GM19467 (cell line): ENCODE measurements around the gene MMP1.

Experiments used
- ATAC-seq: cut with Tn5 transposase; IDR thresholded peaks from one replicate; pipeline ENCODE4 v1.9.1; 2021; ENCODE audit warnings: mild to moderate bottlenecking, moderate library complexity; ENCODE audit not compliant: unreplicated experiment

The MMP1 gene

DNA sequence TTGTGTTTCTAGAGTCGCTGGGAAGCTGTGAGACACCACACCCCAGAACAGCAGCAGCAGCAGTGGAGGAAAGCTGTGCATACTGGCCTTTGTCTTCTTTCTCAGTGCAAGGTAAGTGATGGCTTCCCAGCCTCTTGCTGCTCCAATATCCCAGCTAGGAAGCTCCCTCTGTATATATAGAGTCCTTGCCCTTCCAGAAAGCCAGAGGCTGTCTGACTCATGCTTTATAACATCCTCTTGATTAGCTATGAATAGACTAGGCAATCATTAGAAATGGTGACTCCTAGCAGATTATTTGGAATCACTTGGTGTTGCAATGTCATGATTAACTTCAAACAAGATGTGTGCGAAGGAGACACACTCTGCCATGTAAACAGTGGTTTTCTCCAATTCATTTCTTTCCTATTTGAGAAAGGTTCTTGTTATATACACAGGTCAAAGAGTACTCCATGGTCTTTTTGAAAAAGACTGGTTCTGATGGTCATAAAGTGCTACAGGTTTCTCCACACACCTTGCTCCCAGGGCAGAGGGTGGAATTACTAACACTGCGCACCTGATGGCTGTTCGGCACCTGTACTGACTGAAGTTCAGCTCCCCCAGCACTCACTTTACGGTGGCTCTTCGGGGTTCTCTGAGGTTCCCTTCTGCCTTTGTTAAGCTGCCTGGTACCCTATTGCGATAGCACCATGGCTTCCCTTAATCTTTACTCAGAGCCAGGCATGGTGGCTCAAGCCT, at the start of gene MMP1:
TSS of gene MMP1 (minus strand) at position 149 of the 735 bp plus-strand sequence. CDS start at position 81, 68 bp downstream.
- no peak for ATAC-seq

DNA sequence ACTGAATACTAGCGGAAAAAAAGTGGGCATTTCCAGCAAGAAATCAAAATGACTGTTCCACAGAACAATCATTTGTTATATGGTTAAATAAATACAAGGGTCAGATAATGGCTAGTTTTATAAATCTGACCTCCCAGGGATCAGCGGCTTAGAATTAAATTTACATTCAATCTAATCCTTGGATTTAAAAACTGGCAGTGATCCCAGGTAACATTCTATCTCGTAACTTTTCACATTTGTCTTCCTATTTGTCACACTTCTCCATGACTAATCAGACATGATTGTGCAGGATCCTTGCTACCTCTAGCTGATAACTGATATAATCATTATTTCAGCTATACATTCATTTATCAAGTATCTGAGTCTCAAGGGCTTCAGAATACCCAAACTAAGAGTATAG, 48.3 kb upstream of the MMP1 start:
- ATAC-seq, result no peak

DNA sequence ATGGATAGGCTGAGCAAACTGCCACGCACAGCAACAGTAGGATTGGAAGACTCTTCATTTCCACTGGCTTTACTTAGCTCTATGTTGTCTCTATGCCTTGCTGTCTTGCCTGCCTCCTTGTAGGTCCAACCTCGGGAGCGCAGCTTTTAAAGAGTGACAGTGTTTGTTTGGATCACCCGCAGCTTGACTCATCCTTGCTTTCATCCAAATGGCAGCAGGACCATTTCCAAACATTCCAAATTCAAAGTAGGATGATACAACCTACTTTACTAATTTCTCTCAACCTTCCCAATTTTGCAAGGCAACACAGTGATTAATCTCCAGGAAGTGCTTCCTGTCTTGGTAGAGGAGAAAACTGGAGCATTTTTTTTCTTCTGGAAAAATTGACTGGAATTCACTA, 45.5 kb upstream of the MMP1 start, which contains the start of gene MMP3:
TSS of gene MMP3 (minus strand) at position 121 of the 400 bp plus-strand sequence. CDS start at position 58, 63 bp downstream.
- no peak for ATAC-seq

DNA sequence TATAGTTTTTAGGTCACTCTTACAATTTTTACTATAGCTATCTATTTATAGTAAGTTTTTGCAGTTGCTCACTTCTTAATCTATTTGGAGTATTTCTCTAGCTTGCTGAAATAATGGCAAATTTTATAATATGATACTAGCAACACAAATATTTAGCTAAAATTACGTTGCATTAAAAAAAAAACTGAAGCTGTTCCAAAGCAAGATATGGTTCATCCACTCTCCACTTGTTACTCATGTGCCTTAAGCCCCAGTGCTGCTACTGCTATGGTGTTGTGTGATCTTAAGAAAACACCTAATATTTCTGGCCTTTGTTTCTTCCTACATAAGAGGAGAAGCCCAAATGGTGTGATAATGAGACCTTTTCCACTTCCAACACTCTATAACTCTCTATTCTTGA, 45.0 kb upstream of the MMP1 start:
- ATAC-seq, result no peak

DNA sequence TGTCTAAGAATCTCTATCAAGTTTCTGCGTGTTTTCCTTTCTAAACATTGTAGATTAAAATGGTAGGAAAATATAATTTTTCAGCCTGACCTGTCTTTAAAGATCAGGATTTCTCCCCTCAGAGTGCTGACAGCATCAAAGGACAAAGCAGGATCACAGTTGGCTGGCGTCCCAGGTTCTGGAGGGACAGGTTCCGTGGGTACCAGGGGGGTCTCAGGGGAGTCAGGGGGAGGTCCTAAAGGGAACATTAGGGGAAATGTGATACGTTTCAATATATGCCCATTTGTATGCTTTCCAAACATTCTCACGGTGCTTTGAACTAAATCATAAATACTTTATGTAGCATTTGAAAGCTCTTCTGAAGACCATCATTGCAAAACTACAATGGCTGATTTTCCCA, 42.1 kb upstream of the MMP1 start:
- no peak for ATAC-seq

DNA sequence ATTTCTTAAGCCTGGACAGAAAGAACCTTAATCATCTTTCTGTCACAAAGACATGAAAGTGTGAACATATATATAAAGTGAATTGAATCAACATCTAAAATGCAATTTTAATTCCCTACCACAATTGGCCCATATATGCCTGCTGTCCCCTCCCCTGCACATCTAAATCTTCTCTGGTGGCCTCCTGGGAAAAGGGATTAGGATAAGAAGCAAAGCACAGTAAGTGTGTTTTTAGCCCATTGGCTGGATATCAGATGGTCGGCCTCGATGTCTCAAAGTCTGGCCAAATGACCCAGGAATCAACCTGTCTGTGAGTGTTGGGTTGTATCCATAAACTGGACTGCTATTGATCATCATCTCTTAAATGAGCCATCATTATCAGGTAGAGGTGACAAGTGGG, 39.7 kb upstream of the MMP1 start:
- no peak for ATAC-seq

DNA sequence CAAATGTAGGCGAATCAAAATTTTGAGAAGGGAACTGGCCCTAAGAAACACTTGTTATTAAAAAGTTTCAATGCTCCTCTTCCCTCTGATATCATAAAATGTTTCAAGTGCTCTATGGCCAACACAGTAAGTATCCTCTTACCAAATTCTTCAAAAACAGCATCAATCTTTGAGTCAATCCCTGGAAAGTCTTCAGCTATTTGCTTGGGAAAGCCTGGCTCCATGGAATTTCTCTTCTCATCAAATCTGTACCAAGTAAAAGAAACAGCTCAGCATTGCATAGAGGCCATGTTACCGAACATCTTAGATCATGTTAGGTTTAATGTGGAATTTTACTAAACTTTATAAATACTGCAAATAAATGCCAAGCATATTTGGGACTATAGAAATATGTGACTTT, 39.2 kb upstream of the MMP1 start:
- no peak for ATAC-seq

DNA sequence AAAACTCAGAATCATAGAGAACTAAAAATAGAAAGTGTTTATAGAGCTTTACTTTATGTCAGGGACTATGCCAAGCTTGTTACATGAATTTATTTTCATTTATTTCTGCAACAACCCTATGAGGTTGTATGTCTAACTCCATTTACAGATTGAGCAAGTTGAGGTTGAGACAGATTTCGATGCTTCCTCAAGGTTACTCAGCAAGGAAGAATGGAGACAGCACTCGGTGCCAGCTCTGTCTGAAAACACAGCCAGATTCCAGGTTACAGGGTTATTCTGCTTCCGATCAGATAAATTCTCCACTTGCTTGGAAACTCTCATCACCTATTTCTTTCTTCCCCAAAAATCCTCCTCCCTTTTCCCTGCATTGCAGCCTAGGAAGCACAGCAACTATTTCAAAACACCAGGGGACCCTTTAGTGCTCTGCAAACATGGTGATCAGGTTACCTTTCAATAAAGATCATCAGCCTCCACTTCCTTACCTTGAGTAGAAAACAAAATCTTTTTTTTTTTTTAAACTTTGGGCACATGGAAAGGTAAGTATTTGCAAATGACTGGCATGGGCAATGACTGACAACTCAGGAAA, 38.4 kb upstream of the MMP1 start:
- no peak for ATAC-seq

DNA sequence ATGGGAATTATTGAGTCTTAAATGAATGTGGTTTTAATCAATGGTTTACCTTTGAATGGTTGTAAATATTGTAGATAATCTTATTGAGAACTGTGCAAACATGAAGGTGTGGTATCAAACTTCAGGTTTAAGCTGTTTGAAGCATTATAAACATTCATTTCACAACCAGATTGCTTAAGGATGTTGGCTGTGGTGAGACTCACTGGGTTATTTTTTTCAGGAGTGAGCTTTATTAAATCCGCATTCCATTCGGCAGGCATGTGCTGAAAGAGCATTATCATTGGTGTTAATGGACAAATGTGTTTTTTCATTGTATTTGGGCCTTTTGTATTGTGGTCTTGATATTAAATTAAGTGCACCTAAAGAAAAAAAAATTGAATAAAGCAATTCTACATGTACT, 35.8 kb upstream of the MMP1 start:
- no peak for ATAC-seq

DNA sequence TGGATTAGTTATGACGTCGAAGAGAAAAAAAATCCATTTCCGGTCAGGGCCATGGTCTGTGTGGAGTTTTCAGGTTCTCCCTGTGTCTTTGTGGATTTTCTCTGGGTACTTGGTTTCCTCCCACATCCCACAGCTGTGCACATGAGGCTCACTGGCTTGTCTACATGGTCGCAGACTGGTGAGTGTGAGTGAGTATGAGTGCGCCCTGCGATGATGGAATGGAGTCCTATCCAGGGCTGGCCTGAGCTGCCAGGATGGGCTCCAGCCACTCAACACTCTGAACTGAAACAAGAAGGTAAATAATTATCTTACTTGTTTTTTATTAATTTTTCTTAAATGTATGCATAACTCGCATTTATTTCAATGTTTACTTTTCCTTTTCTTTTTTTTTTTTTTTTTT, 34.7 kb upstream of the MMP1 start:
- ATAC-seq, result no peak

DNA sequence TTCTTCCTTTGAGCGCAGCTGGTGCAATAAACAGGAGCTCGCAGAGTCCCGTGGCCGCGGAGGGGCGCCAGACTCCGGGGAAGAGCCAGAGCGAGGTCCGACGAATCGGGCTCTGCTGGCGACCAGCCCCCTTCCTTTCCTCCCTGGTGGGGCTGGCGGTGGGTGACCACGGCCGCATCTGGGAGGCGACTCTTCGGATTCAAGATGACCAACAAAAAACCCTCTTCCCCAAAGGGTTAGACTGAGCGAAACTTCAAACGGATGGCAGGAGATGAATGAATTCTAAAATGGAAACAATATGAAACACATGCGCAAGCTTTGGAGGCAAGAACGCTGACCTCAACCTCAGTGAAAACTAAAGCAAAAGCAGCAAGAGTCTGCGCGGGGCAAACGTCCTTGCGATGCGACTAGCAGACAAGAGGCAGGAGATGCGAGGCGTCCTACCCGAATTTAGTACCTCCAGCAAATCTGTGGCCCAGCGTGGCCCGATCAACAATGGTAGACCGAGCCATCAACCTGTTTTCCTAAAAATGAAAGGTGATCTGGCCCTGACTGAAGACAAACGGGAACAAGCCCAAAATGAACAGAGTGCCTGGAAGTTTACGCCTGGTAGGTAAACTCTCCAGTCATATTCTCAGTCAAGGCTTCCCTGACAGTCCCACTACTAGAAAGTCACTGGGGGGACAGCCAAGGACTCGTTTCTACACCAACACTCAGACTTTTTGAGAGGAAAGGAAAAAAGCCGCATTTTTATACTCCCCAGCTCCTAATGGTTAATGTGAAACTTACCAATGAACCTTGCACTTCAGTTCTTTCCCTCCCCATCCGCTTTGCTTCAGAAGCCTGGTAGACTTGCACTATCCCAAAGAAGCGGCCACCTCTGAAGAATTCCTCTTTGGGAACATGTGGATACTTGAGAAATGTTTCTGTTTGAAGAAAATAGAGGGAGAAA, 33.8 kb upstream of the MMP1 start:
- no peak for ATAC-seq

DNA sequence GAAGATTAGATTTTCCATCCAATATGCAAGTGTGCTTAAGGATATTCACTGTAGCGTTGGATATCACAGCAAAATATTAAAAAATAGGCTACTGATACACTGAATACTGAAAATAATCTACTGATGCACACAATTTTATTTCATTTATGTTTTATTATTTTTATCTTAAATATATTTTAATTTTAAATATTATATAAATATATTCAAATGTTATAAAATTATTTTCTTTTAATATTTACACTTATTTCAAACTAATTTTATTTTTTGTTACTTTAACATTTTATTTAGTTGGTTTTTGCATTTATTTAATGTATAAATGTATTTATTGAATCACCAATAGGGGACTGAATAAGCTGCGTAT, 33.1 kb upstream of the MMP1 start:
- no peak for ATAC-seq

DNA sequence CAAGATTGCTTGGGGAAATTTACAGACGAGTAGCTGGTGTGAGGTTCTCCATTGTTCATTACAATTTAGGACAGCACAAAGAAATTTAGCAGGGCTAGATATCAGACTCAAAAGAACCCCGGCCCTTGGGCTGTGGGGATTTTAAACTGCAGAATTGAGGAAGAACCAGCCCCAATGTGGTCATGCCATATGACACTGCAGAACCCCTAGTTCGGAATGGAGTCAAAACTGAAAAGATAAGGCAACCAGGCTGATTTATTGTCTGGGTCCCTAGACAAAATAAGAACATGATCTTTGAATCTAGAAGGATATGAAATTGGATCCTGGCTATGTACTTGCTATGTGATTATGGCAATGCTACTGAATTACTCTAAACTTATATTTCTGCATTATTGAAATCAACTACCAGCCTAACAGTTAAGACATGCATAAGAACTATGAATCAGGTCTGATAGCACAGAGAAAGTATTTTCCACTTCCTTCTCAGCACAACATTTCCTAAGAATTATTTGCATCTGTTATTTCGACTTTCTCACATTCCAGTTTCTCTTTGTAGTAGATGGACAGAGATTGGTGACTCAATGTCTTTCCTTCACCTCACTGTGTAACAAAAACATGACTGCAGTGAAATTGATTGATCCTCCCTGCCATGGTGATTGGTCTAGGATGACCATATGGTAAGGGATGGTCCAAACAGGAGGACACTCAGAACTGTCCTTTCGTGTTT, 32.2 kb upstream of the MMP1 start:
- no peak for ATAC-seq

DNA sequence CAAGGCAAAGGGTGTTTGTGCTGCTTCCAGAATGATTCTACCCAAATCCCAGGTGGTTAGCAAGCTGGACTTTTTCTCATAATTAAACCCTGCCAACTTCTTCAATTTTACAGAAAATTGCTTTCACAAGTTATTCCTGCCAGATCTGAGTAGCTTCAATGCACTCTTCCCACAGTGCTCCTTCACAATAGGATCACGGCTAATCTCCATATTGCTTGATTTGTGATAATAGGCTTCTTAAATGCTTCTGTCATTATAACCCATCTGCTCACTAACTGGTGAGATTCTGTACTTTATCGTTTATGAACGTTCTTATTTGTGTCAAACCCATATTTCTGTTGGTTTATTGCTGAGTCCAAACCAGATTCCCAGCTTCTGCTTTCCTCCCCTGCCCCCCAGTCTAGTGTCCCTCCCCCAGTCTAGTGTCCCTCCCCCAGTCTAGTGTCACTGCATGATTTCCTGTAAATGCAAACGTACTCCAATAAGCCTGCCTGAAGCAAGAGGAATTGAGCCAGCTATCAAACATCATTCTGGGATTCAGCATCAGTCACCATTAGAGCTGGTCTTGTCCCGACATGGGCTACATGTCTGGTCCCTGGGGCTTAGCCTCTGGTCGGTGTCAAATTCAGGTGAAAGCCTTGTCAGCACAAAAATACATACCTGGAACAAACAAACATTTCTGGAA, 31.5 kb upstream of the MMP1 start:
- no peak for ATAC-seq

DNA sequence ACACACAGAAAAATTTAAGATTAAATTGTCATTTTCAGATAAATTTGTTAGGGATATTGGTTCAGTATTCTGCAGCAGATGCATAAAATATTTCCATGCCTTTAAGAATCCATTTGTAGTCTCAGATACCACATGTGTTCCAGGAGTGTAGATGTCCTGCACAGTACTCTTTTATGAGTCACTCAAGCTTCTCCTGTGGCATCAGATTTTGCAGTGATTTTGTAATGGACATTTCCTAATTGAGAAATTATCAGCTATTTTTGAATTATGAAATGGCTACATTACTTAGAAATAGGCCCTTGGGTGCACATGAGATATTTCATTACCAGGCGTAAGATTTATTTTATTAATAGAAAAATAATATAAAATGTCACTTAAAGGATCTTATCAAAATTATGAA, 26.6 kb upstream of the MMP1 start:
- no peak for ATAC-seq

DNA sequence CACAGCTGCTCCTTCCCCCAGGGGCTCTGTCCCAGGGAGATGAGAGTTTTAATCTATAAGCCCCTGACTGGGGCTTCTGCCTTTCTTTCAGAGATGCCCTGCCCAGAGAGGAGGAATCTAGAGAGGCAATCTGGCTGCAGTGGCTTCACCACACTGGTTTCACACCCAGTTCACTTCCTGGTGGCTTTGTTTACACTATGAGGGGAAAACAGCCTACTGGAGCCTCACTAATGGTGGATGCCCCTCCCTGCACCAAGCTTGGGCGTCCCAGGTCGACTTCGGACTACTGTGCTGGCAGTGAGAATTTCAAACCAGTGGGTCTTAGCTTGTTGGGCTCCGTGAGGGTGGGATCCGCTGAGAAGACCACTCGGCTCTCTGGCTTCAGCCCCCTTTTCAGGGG, 21.5 kb upstream of the MMP1 start:
- ATAC-seq, result no peak

DNA sequence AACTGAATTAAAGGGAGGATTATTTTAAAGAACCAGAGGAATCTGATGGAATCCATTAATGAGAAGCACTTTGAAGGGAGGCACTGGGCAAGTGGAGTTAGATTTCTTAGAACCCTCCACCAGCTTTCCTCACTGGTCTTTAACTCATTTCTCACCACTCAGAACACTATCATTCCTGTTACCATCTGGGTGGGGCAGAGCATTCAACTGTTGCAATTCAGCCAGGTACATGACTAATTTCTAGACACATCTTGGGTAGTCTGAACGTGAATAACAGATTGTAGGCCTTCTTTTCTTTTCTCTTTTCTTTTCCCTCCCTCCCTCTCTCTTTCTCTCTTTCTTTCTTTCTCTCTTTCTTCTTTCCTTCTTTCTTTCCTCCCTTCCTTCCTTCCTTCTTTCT, 15.5 kb upstream of the MMP1 start:
- no peak for ATAC-seq

DNA sequence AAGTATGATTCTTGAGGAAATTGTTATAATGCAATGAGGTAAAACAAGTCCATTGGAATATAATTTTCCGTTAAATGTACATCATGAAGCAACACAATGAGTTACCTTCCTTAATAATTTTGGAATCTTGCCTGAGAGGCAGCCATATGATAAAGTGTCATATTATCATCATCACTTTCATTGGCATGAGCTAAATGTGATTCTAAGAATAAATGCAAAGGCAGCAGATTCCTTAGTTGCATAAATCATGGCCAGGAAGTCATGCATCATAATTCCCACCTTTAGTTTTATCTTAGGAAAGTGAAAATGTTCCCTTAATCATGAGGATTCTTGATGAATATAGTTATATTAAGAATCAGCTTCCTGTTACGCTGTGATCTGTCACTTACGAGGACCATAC, 14.2 kb upstream of the MMP1 start:
- ATAC-seq, result no peak

DNA sequence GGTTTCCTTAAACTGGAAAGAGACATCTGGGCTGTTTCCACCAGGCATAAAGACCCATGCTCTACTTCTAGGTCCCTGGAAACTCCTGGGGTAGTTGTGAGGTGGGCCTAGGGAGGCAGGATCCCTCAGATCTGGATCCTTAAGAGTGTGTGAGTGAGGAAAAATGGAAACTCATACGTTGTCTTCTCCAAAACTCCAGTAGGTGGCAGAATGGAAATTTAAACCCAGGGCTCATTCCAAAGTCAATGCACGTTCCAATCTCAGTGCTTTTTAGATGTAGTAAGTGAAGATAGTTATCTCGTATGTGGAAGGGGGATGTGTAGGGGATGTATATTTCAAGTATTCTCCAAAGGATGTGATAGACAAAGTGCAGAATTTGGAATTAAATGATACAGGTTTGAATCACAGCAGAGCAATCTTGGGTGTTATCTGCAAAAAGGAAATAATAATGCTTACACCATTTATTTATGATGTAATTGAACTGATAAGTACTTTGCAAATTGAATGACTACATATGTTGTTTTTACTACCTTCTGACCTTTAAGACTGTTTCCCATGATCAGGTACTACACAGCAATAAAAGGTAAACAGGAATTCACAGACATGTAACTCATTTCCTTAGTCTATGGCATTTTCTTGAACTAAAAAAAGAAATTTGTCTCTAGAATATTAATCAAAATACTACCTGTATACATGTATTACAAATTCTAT, 13.1 kb upstream of the MMP1 start:
- no peak for ATAC-seq

DNA sequence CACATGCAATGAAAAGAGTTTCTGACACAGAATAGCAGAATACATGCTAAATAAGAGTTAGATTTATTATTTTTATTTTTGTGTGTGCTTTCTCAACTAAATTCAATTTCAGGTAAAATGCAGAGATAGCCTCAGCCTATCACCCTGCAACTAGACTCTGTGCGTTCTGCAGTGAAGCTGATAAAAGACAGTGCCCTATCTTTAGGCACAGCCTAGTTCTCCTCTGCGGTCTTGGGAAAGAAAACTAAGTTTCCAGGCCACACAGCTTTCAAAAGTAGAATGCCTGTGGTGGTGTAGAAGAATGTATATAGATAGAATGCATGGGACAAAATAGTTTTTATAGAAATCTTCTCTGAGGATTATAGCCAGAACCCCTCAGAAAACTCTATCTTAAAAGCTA, 12.0 kb upstream of the MMP1 start:
- no peak for ATAC-seq
